Measurements from ENCODE around the gene UNC13B. TPM values are rescaled to one million over a fixed set of nuclear protein-coding genes. Genes with fewer than 3 reads are reported as not detected.

The UNC13B gene
- total RNA-seq, 1 experiment from 2014 or later: 17.6 TPM

DNA sequence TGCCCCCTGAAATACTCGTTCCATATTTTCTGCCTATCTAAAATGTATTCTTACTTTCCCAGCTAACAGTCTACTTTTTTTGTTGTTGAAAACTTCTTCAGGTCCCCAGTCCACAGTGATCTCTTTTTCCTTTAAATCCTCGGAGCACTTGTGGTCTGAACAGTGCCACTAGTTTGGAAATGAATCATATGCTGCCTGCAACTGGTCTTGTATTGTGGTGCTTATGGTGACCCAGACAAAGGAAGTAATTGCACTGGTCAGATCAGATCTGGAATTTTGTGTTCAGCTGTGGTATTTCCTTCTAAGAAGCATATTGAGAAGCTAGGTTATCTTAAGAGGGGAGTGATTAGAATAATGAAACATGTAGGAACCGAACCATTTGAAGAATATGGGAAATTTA is 2.9 kb downstream of the UNC13B start:
- TF ChIP-seq, protein P1, sequence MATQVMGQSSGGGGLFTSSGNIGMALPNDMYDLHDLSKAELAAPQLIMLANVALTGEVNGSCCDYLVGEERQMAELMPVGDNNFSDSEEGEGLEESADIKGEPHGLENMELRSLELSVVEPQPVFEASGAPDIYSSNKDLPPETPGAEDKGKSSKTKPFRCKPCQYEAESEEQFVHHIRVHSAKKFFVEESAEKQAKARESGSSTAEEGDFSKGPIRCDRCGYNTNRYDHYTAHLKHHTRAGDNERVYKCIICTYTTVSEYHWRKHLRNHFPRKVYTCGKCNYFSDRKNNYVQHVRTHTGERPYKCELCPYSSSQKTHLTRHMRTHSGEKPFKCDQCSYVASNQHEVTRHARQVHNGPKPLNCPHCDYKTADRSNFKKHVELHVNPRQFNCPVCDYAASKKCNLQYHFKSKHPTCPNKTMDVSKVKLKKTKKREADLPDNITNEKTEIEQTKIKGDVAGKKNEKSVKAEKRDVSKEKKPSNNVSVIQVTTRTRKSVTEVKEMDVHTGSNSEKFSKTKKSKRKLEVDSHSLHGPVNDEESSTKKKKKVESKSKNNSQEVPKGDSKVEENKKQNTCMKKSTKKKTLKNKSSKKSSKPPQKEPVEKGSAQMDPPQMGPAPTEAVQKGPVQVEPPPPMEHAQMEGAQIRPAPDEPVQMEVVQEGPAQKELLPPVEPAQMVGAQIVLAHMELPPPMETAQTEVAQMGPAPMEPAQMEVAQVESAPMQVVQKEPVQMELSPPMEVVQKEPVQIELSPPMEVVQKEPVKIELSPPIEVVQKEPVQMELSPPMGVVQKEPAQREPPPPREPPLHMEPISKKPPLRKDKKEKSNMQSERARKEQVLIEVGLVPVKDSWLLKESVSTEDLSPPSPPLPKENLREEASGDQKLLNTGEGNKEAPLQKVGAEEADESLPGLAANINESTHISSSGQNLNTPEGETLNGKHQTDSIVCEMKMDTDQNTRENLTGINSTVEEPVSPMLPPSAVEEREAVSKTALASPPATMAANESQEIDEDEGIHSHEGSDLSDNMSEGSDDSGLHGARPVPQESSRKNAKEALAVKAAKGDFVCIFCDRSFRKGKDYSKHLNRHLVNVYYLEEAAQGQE (IDR thresholded peaks at IDR 0.05; ENCODE audit: low read depth): no peak
- TF ChIP-seq ZFX (IDR thresholded peaks at IDR 0.05): no peak
- no peak for TF ChIP-seq CBX3 (IDR thresholded peaks at IDR 0.05; ENCODE audit: low read depth)
- TF ChIP-seq YY1 (IDR thresholded peaks at IDR 0.05; ENCODE audit: extremely low read depth, insufficient replicate concordance, low read depth, low read length): no peak
- no peak for TF ChIP-seq SIN3A (IDR thresholded peaks at IDR 0.05; ENCODE audit: low read depth)
- no peak for TF ChIP-seq POLR2AphosphoS5 (IDR thresholded peaks at IDR 0.05; ENCODE audit: low read depth, low read length)
- TF ChIP-seq, protein P2, sequence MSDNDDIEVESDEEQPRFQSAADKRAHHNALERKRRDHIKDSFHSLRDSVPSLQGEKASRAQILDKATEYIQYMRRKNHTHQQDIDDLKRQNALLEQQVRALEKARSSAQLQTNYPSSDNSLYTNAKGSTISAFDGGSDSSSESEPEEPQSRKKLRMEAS (IDR thresholded peaks at IDR 0.05): no peak
- no peak for TF ChIP-seq SRF (IDR thresholded peaks at IDR 0.05; ENCODE audit: low read depth)
- TF ChIP-seq FOSL1 (IDR thresholded peaks at IDR 0.05; ENCODE audit: low read depth): no peak
- TF ChIP-seq, protein P3, sequence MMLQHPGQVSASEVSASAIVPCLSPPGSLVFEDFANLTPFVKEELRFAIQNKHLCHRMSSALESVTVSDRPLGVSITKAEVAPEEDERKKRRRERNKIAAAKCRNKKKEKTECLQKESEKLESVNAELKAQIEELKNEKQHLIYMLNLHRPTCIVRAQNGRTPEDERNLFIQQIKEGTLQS (IDR thresholded peaks at IDR 0.05): no peak
- no peak for TF ChIP-seq POLR2A (IDR thresholded peaks at IDR 0.05; ENCODE audit: borderline replicate concordance, extremely low read depth, insufficient read depth, insufficient read length)
- TF ChIP-seq CEBPB (IDR thresholded peaks at IDR 0.05; ENCODE audit: low read depth): no peak
- TF ChIP-seq, protein P4, sequence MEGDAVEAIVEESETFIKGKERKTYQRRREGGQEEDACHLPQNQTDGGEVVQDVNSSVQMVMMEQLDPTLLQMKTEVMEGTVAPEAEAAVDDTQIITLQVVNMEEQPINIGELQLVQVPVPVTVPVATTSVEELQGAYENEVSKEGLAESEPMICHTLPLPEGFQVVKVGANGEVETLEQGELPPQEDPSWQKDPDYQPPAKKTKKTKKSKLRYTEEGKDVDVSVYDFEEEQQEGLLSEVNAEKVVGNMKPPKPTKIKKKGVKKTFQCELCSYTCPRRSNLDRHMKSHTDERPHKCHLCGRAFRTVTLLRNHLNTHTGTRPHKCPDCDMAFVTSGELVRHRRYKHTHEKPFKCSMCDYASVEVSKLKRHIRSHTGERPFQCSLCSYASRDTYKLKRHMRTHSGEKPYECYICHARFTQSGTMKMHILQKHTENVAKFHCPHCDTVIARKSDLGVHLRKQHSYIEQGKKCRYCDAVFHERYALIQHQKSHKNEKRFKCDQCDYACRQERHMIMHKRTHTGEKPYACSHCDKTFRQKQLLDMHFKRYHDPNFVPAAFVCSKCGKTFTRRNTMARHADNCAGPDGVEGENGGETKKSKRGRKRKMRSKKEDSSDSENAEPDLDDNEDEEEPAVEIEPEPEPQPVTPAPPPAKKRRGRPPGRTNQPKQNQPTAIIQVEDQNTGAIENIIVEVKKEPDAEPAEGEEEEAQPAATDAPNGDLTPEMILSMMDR (IDR thresholded peaks at IDR 0.05 in 2 of 3, conservative IDR thresholded peaks at IDR 0.05 in 1 of 3; ENCODE audit: borderline replicate concordance in 1 of 3, insufficient read depth in 1 of 3, low read depth in 2 of 3, low read length in 2 of 3): no peak
- TF ChIP-seq, protein P5, sequence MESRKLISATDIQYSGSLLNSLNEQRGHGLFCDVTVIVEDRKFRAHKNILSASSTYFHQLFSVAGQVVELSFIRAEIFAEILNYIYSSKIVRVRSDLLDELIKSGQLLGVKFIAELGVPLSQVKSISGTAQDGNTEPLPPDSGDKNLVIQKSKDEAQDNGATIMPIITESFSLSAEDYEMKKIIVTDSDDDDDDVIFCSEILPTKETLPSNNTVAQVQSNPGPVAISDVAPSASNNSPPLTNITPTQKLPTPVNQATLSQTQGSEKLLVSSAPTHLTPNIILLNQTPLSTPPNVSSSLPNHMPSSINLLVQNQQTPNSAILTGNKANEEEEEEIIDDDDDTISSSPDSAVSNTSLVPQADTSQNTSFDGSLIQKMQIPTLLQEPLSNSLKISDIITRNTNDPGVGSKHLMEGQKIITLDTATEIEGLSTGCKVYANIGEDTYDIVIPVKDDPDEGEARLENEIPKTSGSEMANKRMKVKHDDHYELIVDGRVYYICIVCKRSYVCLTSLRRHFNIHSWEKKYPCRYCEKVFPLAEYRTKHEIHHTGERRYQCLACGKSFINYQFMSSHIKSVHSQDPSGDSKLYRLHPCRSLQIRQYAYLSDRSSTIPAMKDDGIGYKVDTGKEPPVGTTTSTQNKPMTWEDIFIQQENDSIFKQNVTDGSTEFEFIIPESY (IDR thresholded peaks at IDR 0.05; ENCODE audit: extremely low read depth, insufficient replicate concordance, low read length): no peak
- no peak for TF ChIP-seq SP1 (IDR thresholded peaks at IDR 0.05; ENCODE audit: low read depth)
- TF ChIP-seq ZNF274 (IDR thresholded peaks at IDR 0.05; ENCODE audit: low read depth, low read length): no peak
- no peak for TF ChIP-seq TCF7L2 (IDR thresholded peaks at IDR 0.05; ENCODE audit: borderline replicate concordance, extremely low read depth, insufficient read depth, insufficient read length)
- no peak for TF ChIP-seq RAD21 (IDR thresholded peaks at IDR 0.05; ENCODE audit: low read depth)
- ChIA-PET RAD21 (ENCODE audit: low non-redundant PET in 1 of 2, low total read pairs in 2 of 2, uncharacterized antibody in 2 of 2, unreplicated experiment in 2 of 2) (no interaction called here), CTCF (no interaction called here), POLR2A (no interaction called here)
- H2AFZ ChIP-seq (ENCODE audit: low read depth, low read length, poor library complexity, severe bottlenecking): no peak overlapping the region
- no TSS peak for BruUV-seq (replicated peaks)
- DNase-seq (ENCODE audit: low read depth, low spot score): no peak
- H3K4me1 ChIP-seq (ENCODE audit: control insufficient read depth in 1 of 2, insufficient read depth in 2 of 2, low read length in 2 of 2): peaks cover 3 to 13% of the 10 kb centered on the region in 2 experiments; a peak in 3 of 4 replicates
- H3K9ac ChIP-seq (ENCODE audit: low read length): no peak overlapping the region
- no peak overlapping the region for H3K4me2 ChIP-seq (ENCODE audit: low read length)
- H3K79me2 ChIP-seq (ENCODE audit: insufficient read depth, low read length): peaks cover 7% of the 10 kb centered on the region
- ATAC-seq: no peak
- no peaks in the 10 kb centered on the region for H3K9me2 ChIP-seq (ENCODE audit: insufficient read depth)
- no peaks in the 10 kb centered on the region for H3K36me3 ChIP-seq (ENCODE audit: control insufficient read depth in 1 of 2, insufficient read depth in 2 of 2, low read length in 2 of 2)
- no peak overlapping the region for H3K4me3 ChIP-seq (replicated peaks in 1 of 2; ENCODE audit: low read depth in 1 of 2, low read length in 2 of 2)
- H4K20me1 ChIP-seq (ENCODE audit: insufficient read depth): no peaks in the 10 kb centered on the region; the same call in 1 of the 2 replicates
- no peak overlapping the region for H3K27ac ChIP-seq (ENCODE audit: low read depth, low read length)
- no peaks in the 10 kb centered on the region for H3K27me3 ChIP-seq (ENCODE audit: insufficient read depth, low read length)
- no peaks in the 10 kb centered on the region for H3K9me3 ChIP-seq (ENCODE audit: control insufficient read depth in 1 of 2, insufficient read depth in 1 of 2, low read depth in 1 of 2, low read length in 2 of 2)
- intact Hi-C loops (cut with micrococcal nuclease): loop anchor here (5.0 kb wide), 1 partner anchor 47 kb away; the partner anchor contains the start of gene ATOSB
